Neural progenitor cell (in vitro differentiated cells): Measurements from ENCODE around the gene PNLDC1. TPM values are rescaled to one million over a fixed set of nuclear protein-coding genes. Genes with fewer than 3 reads are reported as not detected.

Experiments
- DNase-seq: peaks from one replicate; pipeline ENCODE4 v3.0.0-alpha.2; 2016; ENCODE audit warnings: low spot score
- H2AFZ ChIP-seq: fragments of 200-600 bp; sonication (generic); replicated peaks from 2 replicates; pipeline ENCODE4 v1.6.1; 2016; ENCODE audit warnings: antibody characterized with exemption
- H3F3A ChIP-seq: fragments of 200-600 bp; sonication (generic); 2 replicates; pipeline ENCODE4 v1.6.1; 2016; ENCODE audit warnings: antibody characterized with exemption, low read depth
- H3K27ac ChIP-seq: fragments of 200-600 bp; sonication (generic); 2 replicates; pipeline ENCODE4 v1.5.1; 2016; ENCODE audit warnings: mild to moderate bottlenecking
- H3K27me3 ChIP-seq: fragments of 200-600 bp; sonication (generic); 2 replicates; pipeline ENCODE4 v1.6.1; 2016; ENCODE audit warnings: mild to moderate bottlenecking, moderate library complexity
- H3K36me3 ChIP-seq: fragments of 200-600 bp; sonication (generic); 2 replicates; pipeline ENCODE4 v1.5.1; 2016
- H3K4me1 ChIP-seq: fragments of 200-600 bp; sonication (generic); 2 replicates; pipeline ENCODE4 v1.6.1; 2016; ENCODE audit warnings: mixed run types
- H3K4me2 ChIP-seq: fragments of 200-600 bp; sonication (generic); 2 replicates; pipeline ENCODE4 v1.6.1; 2016
- H3K4me3 ChIP-seq: fragments of 200-600 bp; sonication (generic); 2 replicates; pipeline ENCODE4 v1.5.1; 2016
- H3K79me2 ChIP-seq: fragments of 200-600 bp; sonication (generic); 2 replicates; pipeline ENCODE4 v1.6.1; 2016; ENCODE audit warnings: low read depth
- H3K9ac ChIP-seq: fragments of 200-600 bp; sonication (generic); 2 replicates; pipeline ENCODE4 v1.6.1; 2016
- H3K9me3 ChIP-seq: fragments of 200-600 bp; sonication (generic); 2 replicates; pipeline ENCODE4 v1.5.1; 2016; ENCODE audit warnings: low read depth
- H4K20me1 ChIP-seq: fragments of 200-600 bp; sonication (generic); 2 replicates; pipeline ENCODE4 v1.6.1; 2016; ENCODE audit warnings: low read depth
- H3K27ac Mint-ChIP-seq: 3 replicates; pipeline ENCODE4 v1.8.0; 2021; ENCODE audit warnings: mixed read lengths
- H3K27me3 Mint-ChIP-seq: 2 replicates; pipeline ENCODE4 v1.8.0; 2022; ENCODE audit warnings: low read depth, mild to moderate bottlenecking, inconsistent platforms, moderate library complexity, mixed read lengths; ENCODE audit not compliant: insufficient read depth
- H3K36me3 Mint-ChIP-seq: 3 replicates; pipeline ENCODE4 v1.8.0; 2021; ENCODE audit warnings: mixed read lengths
- H3K4me1 Mint-ChIP-seq: 3 replicates; pipeline ENCODE4 v1.8.0; 2021; ENCODE audit warnings: mixed read lengths
- H3K4me3 Mint-ChIP-seq: 3 replicates; pipeline ENCODE4 v1.8.0; 2021; ENCODE audit warnings: mild to moderate bottlenecking, moderate library complexity, mixed read lengths
- H3K9me3 Mint-ChIP-seq: 3 replicates; pipeline ENCODE4 v1.8.0; 2020; ENCODE audit warnings: mixed read lengths
- EZH2 ChIP-seq: fragments of 200-600 bp; sonication (generic); IDR thresholded peaks from 2 replicates; pipeline ENCODE4 v1.6.1; 2017; ENCODE audit warnings: antibody characterized with exemption, mild to moderate bottlenecking, moderate library complexity
- EZH2phosphoT487 ChIP-seq: fragments of 200-600 bp; sonication (generic); IDR thresholded peaks from 2 replicates; pipeline ENCODE4 v1.6.1; 2017; ENCODE audit warnings: antibody characterized with exemption
- small RNA-seq: library from RNA; depleted of rRNA; stranded (forward); fragments of <200 nt; gene quantifications from one replicate; pipeline ENCODE3, GENCODE V24; 2015
- total RNA-seq: library from RNA; depleted of rRNA; stranded (reverse); fragments of >200 nt; gene quantifications from 2 replicates; pipeline ENCODE4 v1.2.3, GENCODE V29; 2015; ENCODE audit warnings: low replicate concordance
- TF ChIP-seq, protein P1 (sequence below): fragments of 200-600 bp; sonication (generic); IDR thresholded peaks from 2 replicates; pipeline ENCODE4 v1.5.1; 2017; ENCODE audit warnings: antibody characterized with exemption, mild to moderate bottlenecking

PNLDC1 gene
- total RNA-seq, 1 donor from 2014 or later, result not detected

GRCh38 chr6:159866286-159867247 lies 66.5 kb downstream of the PNLDC1 start:
- H3K27me3 Mint-ChIP-seq, result peaks cover 2% of the 10 kb centered on the region
- H3K27ac Mint-ChIP-seq, result no peak overlapping the region
- H3K4me1 Mint-ChIP-seq, result no peaks in the 10 kb centered on the region
- Histone ChIP-seq H3K9ac (no peak overlapping the region), H3F3A (no peaks in the 10 kb centered on the region), H3K36me3 (no peaks in the 10 kb centered on the region), H3K79me2 (no peaks in the 10 kb centered on the region), H2AFZ (no peak overlapping the region), H3K4me1 (no peaks in the 10 kb centered on the region), H3K4me2 (no peak overlapping the region), H4K20me1 (no peaks in the 10 kb centered on the region), H3K27ac (no peak overlapping the region), H3K27me3 (no peaks in the 10 kb centered on the region), H3K9me3 (no peaks in the 10 kb centered on the region), H3K4me3 (no peak overlapping the region)
- H3K36me3 Mint-ChIP-seq, result no peaks in the 10 kb centered on the region
- H3K9me3 Mint-ChIP-seq, result peaks cover 2% of the 10 kb centered on the region
- TF ChIP-seq, protein P1, sequence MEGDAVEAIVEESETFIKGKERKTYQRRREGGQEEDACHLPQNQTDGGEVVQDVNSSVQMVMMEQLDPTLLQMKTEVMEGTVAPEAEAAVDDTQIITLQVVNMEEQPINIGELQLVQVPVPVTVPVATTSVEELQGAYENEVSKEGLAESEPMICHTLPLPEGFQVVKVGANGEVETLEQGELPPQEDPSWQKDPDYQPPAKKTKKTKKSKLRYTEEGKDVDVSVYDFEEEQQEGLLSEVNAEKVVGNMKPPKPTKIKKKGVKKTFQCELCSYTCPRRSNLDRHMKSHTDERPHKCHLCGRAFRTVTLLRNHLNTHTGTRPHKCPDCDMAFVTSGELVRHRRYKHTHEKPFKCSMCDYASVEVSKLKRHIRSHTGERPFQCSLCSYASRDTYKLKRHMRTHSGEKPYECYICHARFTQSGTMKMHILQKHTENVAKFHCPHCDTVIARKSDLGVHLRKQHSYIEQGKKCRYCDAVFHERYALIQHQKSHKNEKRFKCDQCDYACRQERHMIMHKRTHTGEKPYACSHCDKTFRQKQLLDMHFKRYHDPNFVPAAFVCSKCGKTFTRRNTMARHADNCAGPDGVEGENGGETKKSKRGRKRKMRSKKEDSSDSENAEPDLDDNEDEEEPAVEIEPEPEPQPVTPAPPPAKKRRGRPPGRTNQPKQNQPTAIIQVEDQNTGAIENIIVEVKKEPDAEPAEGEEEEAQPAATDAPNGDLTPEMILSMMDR, result no peak
- TF ChIP-seq EZH2phosphoT487 (no peak), EZH2 (no peak)
- H3K4me3 Mint-ChIP-seq, result no peak overlapping the region
- no peak for DNase-seq

Small RNA genes within 50 kb of the gene (small RNA-seq; reads per million reads assigned to genes)
- 70.3 reads per million, percentile 98 among the genes with 10 or more reads in this experiment for gene SNORA20
- gene SNORA29, result not detected

Other genes with a start within 250 kb of the PNLDC1 start
- 54.9 and 67.2 TPM in 2 replicates for gene SOD2, start 107.0 kb upstream of the PNLDC1 start, total RNA-seq
- 126 and 159 TPM in 2 replicates for gene WTAP, start 72.8 kb upstream of the PNLDC1 start, total RNA-seq
- 92.5 and 101 TPM in 2 replicates for gene ACAT2, start 38.2 kb upstream of the PNLDC1 start, total RNA-seq
- 264 and 334 TPM in 2 replicates for gene TCP1, start 10.7 kb upstream of the PNLDC1 start, total RNA-seq
- 64.5 and 69.1 TPM in 2 replicates for gene MRPL18, start 9.8 kb upstream of the PNLDC1 start, total RNA-seq
- not detected in 2 replicates for gene MAS1, start 90.7 kb downstream of the PNLDC1 start, total RNA-seq
- gene IGF2R, start 168.8 kb downstream of the PNLDC1 start, total RNA-seq, result 35.1 and 46.1 TPM in 2 replicates